CD4-positive, alpha-beta T cell treated with Interleukin-17A for 4 hours (primary cell): ENCODE results near the gene ZNF891.

Source experiments
- DNase-seq: peaks from one replicate; pipeline ENCODE4 v3.0.0-alpha.2; 2020; ENCODE audit warnings: mixed read lengths

Gene ZNF891

GRCh38 chr12:133058203-133059113 lies 71.6 kb downstream of the ZNF891 start:
- DNase-seq, result no peak

- no peak for DNase-seq
Measured at GRCh38 chr12:133057446-133057845, 72.6 kb downstream of the ZNF891 start.
